NOMO-1 treated with dmso at 0.1 percent for 144 hours (cell line): ENCODE data around the gene CLEC7A.

Source experiments
- DNase-seq: peaks from one replicate; lab custom pipeline; 2025; ENCODE audit not compliant: unreplicated experiment; lab: John Stamatoyannopoulos, UW

The CLEC7A gene

DNA sequence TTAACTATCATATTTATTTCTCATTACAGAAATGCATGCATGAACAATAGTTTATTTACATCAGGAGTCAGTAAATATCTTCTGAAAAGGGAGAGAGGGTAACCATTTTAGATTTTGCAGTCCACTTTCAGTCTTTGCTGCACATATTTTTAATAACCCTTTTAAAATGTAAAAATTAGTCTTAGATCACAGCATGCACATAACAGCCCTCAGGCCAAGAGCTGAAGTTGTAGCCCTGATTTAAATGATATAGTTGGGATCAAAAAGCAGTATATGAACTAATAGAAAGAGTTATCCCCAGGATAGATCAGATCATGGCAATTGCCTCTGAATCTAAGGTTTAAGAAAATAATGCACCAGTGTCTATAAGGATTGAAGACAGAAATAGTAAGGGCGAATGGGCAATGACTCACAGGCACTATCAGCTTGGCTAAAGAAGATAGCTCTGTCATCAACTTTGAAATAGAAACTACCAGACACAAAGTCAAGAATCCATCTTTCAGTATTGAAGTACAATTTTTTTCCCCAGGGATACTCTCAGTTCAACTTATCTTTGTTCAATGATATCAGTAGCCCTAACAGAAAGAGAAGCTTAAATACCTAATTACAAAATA is 13.1 kb upstream of the CLEC7A start:
- no peak for DNase-seq

DNA sequence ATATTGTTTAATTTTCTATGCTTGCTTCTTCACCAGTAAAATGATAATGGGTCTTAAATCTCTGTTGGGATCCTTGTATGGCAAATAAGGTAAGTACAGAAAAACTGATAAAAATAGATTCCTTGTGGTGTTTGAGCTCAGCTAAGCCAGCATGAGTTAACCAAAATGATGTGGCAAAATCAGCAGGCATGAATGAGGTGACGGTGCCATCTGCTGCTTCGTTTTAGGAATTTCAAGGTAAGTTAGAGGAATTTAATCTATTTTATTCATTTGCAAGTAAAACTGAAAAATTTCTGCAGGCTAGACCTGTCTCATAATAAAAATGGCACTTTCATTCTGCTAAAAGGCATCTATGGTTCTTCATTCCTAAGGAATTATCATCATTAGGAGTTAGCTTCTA is 10.0 kb upstream of the CLEC7A start:
- peak; percentile 62 for DNase-seq

DNA sequence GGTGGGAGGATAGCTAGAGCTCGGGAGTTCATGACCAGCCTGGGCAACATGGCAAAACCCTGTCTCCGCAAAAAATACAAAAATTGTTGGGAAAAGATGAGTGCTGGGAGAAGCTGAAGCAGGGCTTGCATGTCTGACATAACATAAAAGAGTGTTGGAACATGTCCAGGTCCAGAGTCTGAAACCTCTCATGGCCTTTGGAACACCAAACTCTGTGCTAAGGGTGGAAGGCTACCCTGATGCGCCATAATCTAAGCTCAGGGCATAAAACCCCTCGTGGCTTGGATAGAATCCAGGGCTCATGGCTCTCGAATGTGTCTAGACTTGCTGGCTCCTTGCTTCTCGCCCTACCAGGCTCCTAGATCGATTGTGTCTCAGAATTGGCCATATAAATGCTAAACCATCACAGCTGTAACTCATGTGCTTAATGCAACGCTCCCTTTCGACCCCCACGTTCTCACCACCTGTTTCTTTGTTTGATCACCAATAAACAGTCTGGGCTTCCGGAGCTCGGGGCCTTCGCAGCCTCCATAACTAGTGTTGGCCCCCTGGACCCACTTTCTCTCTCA is 6.7 kb upstream of the CLEC7A start:
- DNase-seq = no peak

DNA sequence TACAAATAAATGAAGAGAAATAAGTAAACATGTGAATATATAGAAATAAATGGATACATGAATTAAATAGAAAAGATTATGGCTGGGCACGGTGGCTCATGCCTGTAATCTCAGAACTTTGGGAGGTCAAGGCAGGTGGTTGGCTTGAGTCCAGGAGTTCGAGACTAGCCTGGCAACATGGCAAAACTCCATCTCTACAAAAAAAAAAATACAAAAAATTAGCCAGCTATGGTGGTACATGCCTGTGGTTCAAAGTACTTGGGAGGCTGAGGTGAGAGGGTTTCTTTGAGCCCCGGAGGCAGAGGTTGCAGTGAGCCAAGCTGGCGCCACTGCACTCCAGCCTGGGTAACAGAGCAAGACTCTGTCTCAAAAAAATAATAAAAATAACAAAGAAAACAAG is 5.1 kb upstream of the CLEC7A start:
- no peak for DNase-seq

GRCh38 chr12:10132850-10133370 is 2.9 kb upstream of the CLEC7A start:
- no peak for DNase-seq

DNA sequence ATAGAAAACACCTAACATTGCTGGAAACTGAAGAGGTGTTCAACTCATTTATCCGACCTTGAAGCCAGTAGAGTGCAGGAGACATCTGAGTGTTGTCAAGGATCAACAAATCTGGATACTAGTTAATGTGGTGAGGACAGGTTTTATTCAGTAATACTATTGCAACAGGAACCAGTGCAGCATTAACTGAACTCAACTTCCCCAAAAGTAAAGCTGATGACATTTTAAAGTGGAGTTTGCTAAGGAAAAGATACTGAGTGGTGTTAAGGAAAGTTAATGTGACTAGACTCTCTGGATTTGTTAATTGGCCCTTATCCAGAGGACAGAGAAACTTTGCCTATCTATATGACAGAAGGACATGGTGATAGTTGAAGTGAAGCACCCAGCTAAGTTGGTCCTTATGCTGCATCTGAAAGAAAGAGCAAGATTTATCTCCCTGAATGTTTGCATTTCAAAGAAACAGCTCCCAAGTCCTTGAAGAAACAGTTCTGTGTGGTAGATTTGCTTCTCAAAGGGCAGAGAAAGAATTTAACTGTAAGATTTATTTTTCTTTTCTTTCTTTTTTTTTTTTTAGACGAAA is 1.2 kb upstream of the CLEC7A start:
- DNase-seq = peak; percentile 48

GRCh38 chr12:10128687-10129086 is 1.3 kb downstream of the CLEC7A start:
- peak; percentile 94 for DNase-seq

GRCh38 chr12:10126413-10126812 is 3.6 kb downstream of the CLEC7A start:
- no peak for DNase-seq

- DNase-seq = no peak
Measured at GRCh38 chr12:10122689-10123088, 7.3 kb downstream of the CLEC7A start.

- peak; percentile 68 for DNase-seq
Measured at GRCh38 chr12:10121278-10121677, 8.7 kb downstream of the CLEC7A start.

GRCh38 chr12:10119066-10119465 is 10.9 kb downstream of the CLEC7A start:
- no peak for DNase-seq

DNA sequence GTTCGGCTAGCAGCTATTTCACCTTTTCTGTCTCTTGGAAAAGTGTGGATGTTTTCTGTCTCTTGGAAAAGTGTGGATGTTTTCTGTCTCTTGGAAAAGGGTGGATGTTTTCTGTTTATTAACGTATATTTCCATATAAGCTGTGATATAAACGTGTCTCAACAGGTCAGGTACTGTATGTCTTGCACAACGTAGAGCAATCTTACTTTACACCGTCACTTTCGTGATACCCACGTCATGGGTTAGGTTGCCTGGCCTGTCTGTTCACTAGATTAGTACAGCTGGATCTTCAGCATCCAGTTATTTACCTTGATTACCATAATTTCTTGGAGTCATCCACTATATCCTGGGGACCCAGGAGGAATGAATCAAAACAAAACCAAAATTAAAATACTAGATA is 14.1 kb downstream of the CLEC7A start:
- DNase-seq = no peak

- DNase-seq = no peak
Measured at GRCh38 chr12:10115311-10115710, 14.7 kb downstream of the CLEC7A start.

- DNase-seq = no peak
Measured at GRCh38 chr12:10113920-10114319, 16.1 kb downstream of the CLEC7A start.

- no peak for DNase-seq
Measured at GRCh38 chr12:10113075-10113474, 16.9 kb downstream of the CLEC7A start.

- DNase-seq = no peak
Measured at GRCh38 chr12:10111451-10111850, 18.5 kb downstream of the CLEC7A start.

DNA sequence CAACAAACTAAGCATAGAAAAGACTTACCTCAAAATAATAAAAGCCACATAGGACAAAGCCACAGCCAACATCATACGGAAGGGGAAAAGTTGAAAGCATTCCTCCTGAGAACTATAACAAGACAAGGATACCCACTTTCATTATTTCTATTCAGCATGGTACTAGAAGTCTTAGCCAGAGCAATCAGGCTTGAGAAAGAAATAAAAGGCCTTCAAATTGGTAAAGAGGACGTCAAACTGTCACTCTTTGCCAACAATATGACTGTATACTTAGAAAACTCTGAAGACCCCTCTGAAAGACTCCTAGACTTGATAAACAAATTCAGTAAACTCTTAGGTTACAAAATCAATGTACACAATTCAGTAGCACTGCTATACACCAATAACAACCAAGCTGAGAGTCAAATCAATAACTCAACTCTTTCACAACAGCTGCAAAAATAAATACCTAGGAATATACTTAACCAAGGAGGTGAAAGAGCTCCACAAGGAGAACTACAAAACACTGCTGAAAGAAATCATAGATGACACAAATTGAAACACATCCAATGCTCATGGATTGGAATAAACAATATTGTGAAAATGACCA is 19.6 kb downstream of the CLEC7A start:
- DNase-seq = no peak

DNA sequence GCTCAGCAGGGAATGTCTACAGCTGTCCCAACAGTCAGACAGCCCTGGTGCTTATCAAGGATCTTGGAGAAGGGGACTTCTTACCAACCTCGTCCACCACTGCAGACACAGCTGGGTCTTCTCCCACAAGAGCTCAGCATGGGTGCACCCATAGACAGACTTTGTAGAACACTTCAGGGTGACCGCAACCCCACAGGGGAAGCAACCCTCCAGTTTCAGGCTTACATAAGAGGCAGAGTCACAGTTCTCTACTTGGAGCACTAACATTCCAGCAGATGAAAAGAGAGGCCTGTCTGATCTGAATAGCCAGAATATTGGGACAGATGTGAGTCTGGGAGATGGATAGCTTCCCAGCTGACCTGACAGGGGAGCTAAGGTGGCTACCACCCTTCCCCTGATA is 27.7 kb downstream of the CLEC7A start:
- DNase-seq = peak; percentile 13

DNA sequence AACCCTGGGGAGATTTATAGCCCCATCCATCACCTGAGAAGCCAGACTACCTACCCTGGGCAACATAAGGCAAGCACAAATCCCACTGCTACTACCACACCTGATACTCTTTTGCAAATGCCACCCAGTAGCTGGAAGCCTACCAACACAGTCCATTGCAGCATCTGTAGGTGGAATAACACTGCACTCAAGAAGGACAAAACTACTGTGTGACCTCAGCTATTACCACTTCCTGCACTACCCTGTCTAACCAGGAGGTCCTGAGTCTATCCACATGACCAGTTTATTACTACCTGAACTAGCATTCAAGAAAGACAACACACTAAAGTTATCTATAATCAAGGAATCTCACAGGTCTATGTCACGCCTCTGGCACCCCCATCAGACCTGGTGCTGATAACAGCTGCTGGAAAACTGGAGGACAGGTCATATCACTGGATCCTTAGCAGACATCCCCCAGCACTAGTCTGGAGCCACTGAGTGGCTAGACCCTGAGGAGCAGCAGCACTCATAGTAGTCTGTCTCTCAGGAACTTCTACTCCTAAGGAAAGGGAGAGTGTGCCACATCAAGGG is 28.3 kb downstream of the CLEC7A start:
- DNase-seq = no peak

DNA sequence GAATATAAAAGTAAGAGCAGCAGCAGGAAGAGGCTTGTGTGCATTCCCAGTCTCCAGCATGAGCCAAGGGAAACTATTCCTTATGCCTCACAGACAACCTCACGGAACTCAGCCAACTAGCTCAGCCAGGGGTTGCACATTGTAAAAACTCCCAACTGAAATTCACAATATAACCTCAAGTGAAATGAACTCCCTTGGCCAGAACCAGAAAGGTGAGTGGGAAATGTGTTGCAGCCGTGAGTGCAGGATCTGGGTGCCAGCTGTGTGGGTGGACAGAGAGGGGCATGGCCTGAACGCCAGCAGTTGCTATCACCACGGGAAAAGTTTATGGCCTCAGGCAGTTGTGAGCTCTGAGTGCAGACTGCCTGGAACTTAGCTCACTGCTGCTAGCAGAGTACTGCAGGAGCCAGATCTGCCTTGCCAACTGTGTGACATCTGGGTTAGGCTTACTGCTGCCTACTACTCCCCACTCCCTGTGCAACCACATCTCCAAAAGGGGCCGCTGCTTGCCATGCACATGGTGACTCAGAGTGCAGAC is 28.9 kb downstream of the CLEC7A start:
- DNase-seq = no peak

DNA sequence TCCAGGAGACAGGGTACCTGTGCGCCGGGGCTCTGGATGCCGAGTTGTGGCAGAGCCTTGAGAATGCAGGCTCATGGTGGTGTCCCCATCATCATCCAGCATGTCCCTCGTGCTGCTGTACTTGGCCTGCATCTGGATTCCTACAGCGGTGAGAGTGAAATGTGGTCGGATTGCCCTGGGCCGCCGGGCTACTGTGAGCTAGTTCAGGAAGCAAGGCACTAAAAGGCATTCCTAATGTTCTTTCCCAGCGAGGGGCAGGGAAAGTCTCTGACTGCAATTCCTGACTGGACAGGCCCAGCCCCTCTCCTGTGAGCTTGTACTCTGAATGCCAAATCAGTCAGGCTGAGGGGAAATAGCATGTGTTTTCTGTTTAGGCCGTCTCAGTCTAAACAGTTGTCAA is 31.2 kb downstream of the CLEC7A start, which contains the start of gene CLEC1A:
CLEC1A (minus strand) TSS at position 195 of the 400 bp plus-strand sequence; CDS start at position 132, 63 bp downstream.
- DNase-seq = no peak
